ENCODE measurements around the gene DCHS2. TPM values are rescaled to one million over a fixed set of nuclear protein-coding genes. Genes with fewer than 3 reads are reported as not detected.

The DCHS2 gene
- total RNA-seq, 1 donor from 2014 or later = not detected

GRCh38 chr4:154502111-154502510 is 10.5 kb upstream of the DCHS2 start:
- Histone ChIP-seq H3K36me3 (ENCODE audit: control insufficient read depth, insufficient read depth, low read length) (no peaks in the 10 kb centered on the region), H3K4me3 (ENCODE audit: low read depth, low read length) (no peak overlapping the region), H3K27me3 (ENCODE audit: control insufficient read depth, insufficient read depth, low read length) (peaks cover 1% of the 10 kb centered on the region)
- FAIRE-seq (no peak), DNase-seq (ENCODE audit: low read depth) (no peak)
- TF ChIP-seq CTCF (IDR thresholded peaks at IDR 0.05; ENCODE audit: insufficient read depth, low read length, severe bottlenecking) = no peak

DNA sequence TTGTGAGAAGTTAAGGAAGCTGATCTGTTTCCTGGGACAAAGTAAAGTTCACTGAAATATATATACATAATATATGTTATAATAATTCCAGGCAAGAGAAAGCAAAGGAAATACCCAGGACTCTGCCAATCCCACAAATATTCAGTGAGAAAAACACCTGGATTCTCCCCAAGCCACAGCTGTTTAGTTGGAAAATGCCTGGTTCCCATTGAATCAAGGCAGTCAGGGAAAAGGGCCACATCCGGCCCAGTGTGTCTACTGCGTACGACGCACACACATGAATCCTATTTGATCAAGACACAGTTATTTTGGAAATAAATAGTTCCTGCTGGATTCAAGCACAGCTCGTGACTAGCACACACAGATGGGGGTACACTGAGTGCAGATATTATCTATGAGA is 6.3 kb upstream of the DCHS2 start:
- Histone ChIP-seq H3K4me3 (ENCODE audit: low read depth, low read length) (no peak overlapping the region), H3K36me3 (ENCODE audit: control insufficient read depth, insufficient read depth, low read length) (no peaks in the 10 kb centered on the region), H3K27me3 (ENCODE audit: control insufficient read depth, insufficient read depth, low read length) (peaks cover 1% of the 10 kb centered on the region)
- FAIRE-seq (no peak), DNase-seq (ENCODE audit: low read depth) (peak; percentile 6)
- TF ChIP-seq CTCF (IDR thresholded peaks at IDR 0.05; ENCODE audit: insufficient read depth, low read length, severe bottlenecking) = no peak

DNA sequence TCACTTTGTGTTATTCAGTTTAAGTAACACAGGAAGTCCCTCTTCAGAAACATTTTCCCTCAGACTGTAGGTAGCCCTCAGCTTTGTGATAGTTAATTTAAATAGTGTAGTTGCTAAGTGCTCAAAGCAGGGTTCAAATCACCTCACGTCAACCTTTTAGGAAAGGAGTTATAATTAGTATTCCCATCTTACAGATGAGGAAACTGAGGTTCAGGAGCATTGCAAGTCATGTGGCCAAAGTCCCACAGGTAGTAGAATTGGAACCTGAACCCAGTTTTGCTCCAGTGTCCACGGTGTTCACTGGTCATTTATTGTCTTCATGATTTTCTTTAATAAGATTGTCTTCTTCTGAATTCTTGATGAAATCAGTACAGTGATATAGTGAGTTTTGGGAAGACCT is 4.3 kb upstream of the DCHS2 start:
- Histone ChIP-seq H3K27me3 (ENCODE audit: control insufficient read depth, insufficient read depth, low read length) (peaks cover 14% of the 10 kb centered on the region), H3K4me3 (ENCODE audit: low read depth, low read length) (no peak overlapping the region), H3K36me3 (ENCODE audit: control insufficient read depth, insufficient read depth, low read length) (no peaks in the 10 kb centered on the region)
- TF ChIP-seq CTCF (IDR thresholded peaks at IDR 0.05; ENCODE audit: insufficient read depth, low read length, severe bottlenecking) = no peak
- DNase-seq (ENCODE audit: low read depth) (no peak), FAIRE-seq (no peak)

DNA sequence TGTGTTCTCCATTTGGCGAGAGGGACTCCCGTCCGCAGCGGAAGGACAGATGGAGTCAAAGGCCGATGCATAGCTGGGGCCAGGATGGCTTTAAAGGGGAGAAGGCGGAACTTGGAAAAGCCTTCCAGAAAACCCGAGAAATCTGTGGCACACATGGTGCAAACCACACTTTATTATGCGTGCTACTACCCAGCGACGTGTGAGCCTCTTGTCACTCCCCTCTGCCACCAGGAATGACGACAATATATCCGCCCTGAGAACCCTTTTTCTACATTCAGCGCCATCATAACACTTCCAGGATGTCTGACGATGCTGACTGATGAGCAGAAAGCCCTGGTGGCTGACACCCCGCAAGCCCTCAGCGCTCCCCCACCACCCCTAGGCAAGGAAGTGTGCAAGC is 689 bp upstream of the DCHS2 start:
- FAIRE-seq (no peak), DNase-seq (ENCODE audit: low read depth) (no peak)
- TF ChIP-seq CTCF (IDR thresholded peaks at IDR 0.05; ENCODE audit: insufficient read depth, low read length, severe bottlenecking) = no peak
- Histone ChIP-seq H3K36me3 (ENCODE audit: control insufficient read depth, insufficient read depth, low read length) (no peaks in the 10 kb centered on the region), H3K27me3 (ENCODE audit: control insufficient read depth, insufficient read depth, low read length) (peaks cover 26% of the 10 kb centered on the region), H3K4me3 (ENCODE audit: low read depth, low read length) (no peak overlapping the region)

DNA sequence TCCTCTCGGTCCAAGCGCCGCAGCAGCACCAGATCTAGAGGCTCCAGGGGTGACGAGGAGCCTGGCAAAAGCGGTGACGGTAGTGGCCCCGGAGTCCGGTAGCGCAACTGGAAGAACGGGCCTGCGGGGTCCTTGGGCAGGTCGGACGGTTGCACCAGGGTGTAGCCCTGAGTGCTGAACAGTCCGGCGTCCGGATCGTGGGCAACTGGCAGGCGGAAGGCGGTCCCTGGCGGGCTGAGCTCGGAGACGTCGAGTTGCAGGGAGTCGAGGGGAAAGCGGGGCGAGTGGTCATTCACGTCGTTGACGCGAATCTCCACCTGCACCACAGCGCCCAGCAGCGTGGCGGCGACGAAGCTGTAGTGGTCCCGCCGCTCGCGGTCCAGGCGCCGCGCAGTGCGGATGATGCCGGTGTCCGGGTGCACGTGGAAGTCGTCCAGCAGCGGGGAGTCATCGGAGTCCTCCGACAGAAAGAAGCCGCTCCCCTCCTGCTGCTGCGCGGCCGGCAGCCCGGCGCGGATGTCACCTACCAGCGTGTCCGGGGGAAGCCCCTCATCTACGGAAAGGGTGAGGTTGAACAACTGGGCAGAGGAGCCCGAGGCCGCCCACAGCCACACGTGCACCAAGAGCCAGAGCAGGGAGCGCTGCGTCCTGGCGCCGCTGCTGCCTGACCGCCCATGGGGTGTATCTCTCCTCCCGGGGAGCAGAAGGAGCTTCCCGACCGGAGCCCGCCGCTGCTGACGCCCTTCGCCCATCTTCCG is 837 bp downstream of the DCHS2 start:
- Histone ChIP-seq H3K4me3 (ENCODE audit: low read depth, low read length) (peak overlapping the region; percentile 3), H3K36me3 (ENCODE audit: control insufficient read depth, insufficient read depth, low read length) (no peaks in the 10 kb centered on the region), H3K27me3 (ENCODE audit: control insufficient read depth, insufficient read depth, low read length) (peaks cover 26% of the 10 kb centered on the region)
- DNase-seq (ENCODE audit: low read depth) (no peak), FAIRE-seq (no peak)
- no peak for TF ChIP-seq CTCF (IDR thresholded peaks at IDR 0.05; ENCODE audit: insufficient read depth, low read length, severe bottlenecking)

DNA sequence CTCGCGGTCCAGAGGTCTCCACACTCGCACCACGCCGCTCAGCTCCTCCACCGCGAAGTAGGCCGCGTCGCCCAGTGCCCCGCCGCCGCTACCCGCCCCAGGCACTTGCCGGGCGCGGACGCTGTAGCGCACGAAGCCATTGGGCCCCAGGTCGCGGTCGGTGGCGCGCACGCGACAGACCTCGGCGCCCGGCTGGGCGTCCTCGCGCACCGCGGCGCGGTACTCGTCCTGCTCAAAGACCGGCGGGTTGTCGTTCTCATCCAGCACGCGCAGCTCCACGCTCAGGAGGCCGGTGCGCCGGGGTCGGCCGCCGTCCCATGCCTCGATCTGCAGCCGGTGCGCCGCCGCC is 1.4 kb downstream of the DCHS2 start:
- DNase-seq (ENCODE audit: low read depth) = no peak
- no peaks in the 10 kb centered on the region for H3K36me3 ChIP-seq (ENCODE audit: control insufficient read depth, insufficient read depth, low read length)
- H3K27me3 ChIP-seq (ENCODE audit: control insufficient read depth, insufficient read depth, low read length) = peaks cover 26% of the 10 kb centered on the region
- no peak overlapping the region for H3K4me3 ChIP-seq (ENCODE audit: low read depth, low read length)
- TF ChIP-seq CTCF (IDR thresholded peaks at IDR 0.05; ENCODE audit: insufficient read depth, low read length, severe bottlenecking) = no peak
- no peak for FAIRE-seq
